OCI-LY1 (cell line): Measurements from ENCODE around the gene ZSCAN12.
A peak's percentile ranks its signal among the peaks of the same experiment; 100 is the strongest.

ENCODE experiments used
- H2AFZ ChIP-seq: fragments of 200-600 bp; sonication (generic), shearing (Covaris generic); 2 replicates; pipeline ENCODE4 v1.6.0; 2014; ENCODE audit warnings: antibody characterized with exemption, mild to moderate bottlenecking, low read length
- H3F3A ChIP-seq: fragments of 200-600 bp; sonication (generic), shearing (Covaris generic); 2 replicates; pipeline ENCODE4 v1.6.0; 2014; ENCODE audit warnings: mild to moderate bottlenecking, antibody characterized with exemption, low read length, moderate library complexity; ENCODE audit not compliant: insufficient read depth
- H3K27ac ChIP-seq: fragments of 200-600 bp; sonication (generic); 2 replicates; pipeline ENCODE4 v1.5.1; 2014; ENCODE audit warnings: low read length, mixed run types, mild to moderate bottlenecking, low read depth; ENCODE audit not compliant: poor library complexity, severe bottlenecking
- H3K27me3 ChIP-seq: fragments of 200-600 bp; sonication (generic); 2 replicates; pipeline ENCODE4 v1.6.0; 2014; ENCODE audit warnings: antibody characterized with exemption, mild to moderate bottlenecking, low read length, moderate library complexity; ENCODE audit not compliant: insufficient read depth
- H3K36me3 ChIP-seq: fragments of 200-600 bp; sonication (generic); 2 replicates; pipeline ENCODE4 v1.6.1; 2014; ENCODE audit warnings: mild to moderate bottlenecking, antibody characterized with exemption, low read length, moderate library complexity, mixed read lengths; ENCODE audit not compliant: insufficient read depth
- H3K4me1 ChIP-seq: fragments of 200-600 bp; sonication (generic); 2 replicates; pipeline ENCODE4 v1.5.1; 2014; ENCODE audit warnings: mild to moderate bottlenecking, low read length, moderate library complexity; ENCODE audit not compliant: insufficient read depth, severe bottlenecking
- H3K4me2 ChIP-seq: fragments of 200-600 bp; sonication (generic), shearing (Covaris generic); 2 replicates; pipeline ENCODE4 v1.6.1; 2014; ENCODE audit warnings: low read length
- H3K4me3 ChIP-seq: fragments of 200-600 bp; sonication (generic); 2 replicates; pipeline ENCODE4 v1.5.1; 2014; ENCODE audit warnings: low read length, low read depth, mild to moderate bottlenecking, mixed read lengths; ENCODE audit not compliant: poor library complexity, severe bottlenecking
- H3K79me2 ChIP-seq: fragments of 200-600 bp; shearing (Covaris generic); 2 replicates; pipeline ENCODE4 v1.6.1; 2016; ENCODE audit warnings: mixed run types, low read length, mixed read lengths; ENCODE audit not compliant: insufficient read depth
- H3K9ac ChIP-seq: fragments of 200-600 bp; sonication (generic), shearing (Covaris generic); 2 replicates; pipeline ENCODE4 v1.6.1; 2014; ENCODE audit warnings: mild to moderate bottlenecking, low read length, mixed read lengths
- H3K9me2 ChIP-seq: fragments of 200-600 bp; sonication (generic), shearing (Covaris generic); 2 replicates; pipeline ENCODE4 v1.6.1; 2014; ENCODE audit warnings: low read depth, mild to moderate bottlenecking, low read length, mixed read lengths
- H3K9me3 ChIP-seq: fragments of 200-600 bp; shearing (Covaris generic); 2 replicates; pipeline ENCODE4 v1.6.1; 2014; ENCODE audit warnings: low read length, mixed read lengths
- H4K20me1 ChIP-seq: fragments of 200-600 bp; sonication (generic), shearing (Covaris generic); 2 replicates; pipeline ENCODE4 v1.6.0; 2016; ENCODE audit warnings: mild to moderate bottlenecking, low read length; ENCODE audit not compliant: insufficient read depth
- CTCF ChIP-seq: fragments of 200-600 bp; sonication (generic), shearing (Covaris generic); IDR thresholded peaks from 2 replicates; pipeline ENCODE4 v1.5.1; 2017; ENCODE audit warnings: mild to moderate bottlenecking, antibody characterized with exemption, low read length, moderate library complexity, mixed read lengths
- EZH2 ChIP-seq: fragments of 200-600 bp; sonication (generic), shearing (Covaris generic); IDR thresholded peaks from 2 replicates; pipeline ENCODE4 v1.8.0; 2017; ENCODE audit warnings: borderline replicate concordance, mixed run types, mild to moderate bottlenecking, antibody characterized with exemption, low read length, moderate library complexity, mixed read lengths

Gene ZSCAN12

GRCh38 chr6:28343898-28344677, 55.5 kb downstream of the ZSCAN12 start:
- Histone ChIP-seq H3K27ac (no peak overlapping the region), H3F3A (no peaks in the 10 kb centered on the region), H3K79me2 (no peaks in the 10 kb centered on the region), H3K4me3 (no peak overlapping the region), H3K4me2 (no peak overlapping the region), H3K36me3 (no peaks in the 10 kb centered on the region; the same call in 1 of the 2 replicates), H2AFZ (no peak overlapping the region), H3K27me3 (no peaks in the 10 kb centered on the region), H3K9me2 (no peaks in the 10 kb centered on the region), H3K4me1 (peaks cover under 1% of the 10 kb centered on the region), H3K9me3 (peaks cover 6% of the 10 kb centered on the region; the same call in 1 of the 2 replicates), H3K9ac (no peak overlapping the region), H4K20me1 (no peaks in the 10 kb centered on the region)
- no peak for TF ChIP-seq EZH2

- no peak overlapping the region for H3K4me3 ChIP-seq
- H3K4me2 ChIP-seq: no peak overlapping the region
- peaks cover 6% of the 10 kb centered on the region; the same call in 1 of the 2 replicates for H3K9me3 ChIP-seq
- H3F3A ChIP-seq: no peaks in the 10 kb centered on the region
- no peaks in the 10 kb centered on the region for H3K79me2 ChIP-seq
- H3K9me2 ChIP-seq: no peaks in the 10 kb centered on the region
- H4K20me1 ChIP-seq: no peaks in the 10 kb centered on the region
- H3K4me1 ChIP-seq: peaks cover 26% of the 10 kb centered on the region
- no peak overlapping the region for H3K9ac ChIP-seq
- no peak overlapping the region for H2AFZ ChIP-seq
- TF ChIP-seq EZH2 (no peak), CTCF (no peak)
- H3K36me3 ChIP-seq: no peaks in the 10 kb centered on the region; the same call in 1 of the 2 replicates
- no peak overlapping the region for H3K27ac ChIP-seq
- no peaks in the 10 kb centered on the region for H3K27me3 ChIP-seq
Observed at GRCh38 chr6:28340310-28341095, 59.0 kb downstream of the ZSCAN12 start.

- Histone ChIP-seq H3K36me3 (no peaks in the 10 kb centered on the region; the same call in 1 of the 2 replicates), H2AFZ (no peak overlapping the region), H3K9me2 (no peaks in the 10 kb centered on the region), H3K4me2 (peak overlapping the region; percentile 91), H3K4me1 (peaks cover 40% of the 10 kb centered on the region), H3K4me3 (peak overlapping the region; percentile 76), H3K27ac (peak overlapping the region; percentile 90), H4K20me1 (no peaks in the 10 kb centered on the region), H3K9me3 (peaks cover 6% of the 10 kb centered on the region; the same call in 1 of the 2 replicates), H3F3A (no peaks in the 10 kb centered on the region), H3K27me3 (no peaks in the 10 kb centered on the region), H3K9ac (peak overlapping the region; percentile 53), H3K79me2 (no peaks in the 10 kb centered on the region)
- TF ChIP-seq CTCF: no peak
- TF ChIP-seq EZH2: no peak
Observed at GRCh38 chr6:28337121-28337520, 62.4 kb downstream of the ZSCAN12 start.
